Pancreas (tissue), 10 donors: ENCODE data around the gene MTMR4. TPM values are rescaled to one million over a fixed set of nuclear protein-coding genes. Genes with fewer than 3 reads are reported as not detected.

Source experiments
- ATAC-seq, 4 donors: fragments of 200-7000 bp; cut with Tn5 transposase; one replicate each; pipeline versions ENCODE4 v1.8.0 to v1.9.1; 2020; ENCODE audit warnings: mild to moderate bottlenecking in 4 of 4, moderate library complexity in 4 of 4
- DNase-seq, 6 donors: peaks; one replicate each; pipeline ENCODE4 v3.0.0-alpha.2; 2020
- FAIRE-seq: peaks from 2 replicates; lab custom pipeline; 2012; peaks lifted over from hg19 to GRCh38; lab: Jason Lieb, UNC
- H3K27ac ChIP-seq, 4 donors: fragments of 200-600 bp; sonication (generic); 1 replicate in 3 of 4; 2 replicates in 1 of 4; pipeline versions ENCODE4 v1.5.0 to v1.8.0; 2020
- H3K27me3 ChIP-seq, 4 donors: fragments of 200-600 bp; one replicate each; pipeline ENCODE4 v1.8.0; 2021
- H3K36me3 ChIP-seq, 3 donors: fragments of 200-600 bp; sonication (generic) in 1 of 3; one replicate each; pipeline versions ENCODE4 v1.5.0 to v1.8.0; 2020 to 2021
- H3K4me1 ChIP-seq, 3 donors: fragments of 200-600 bp; one replicate each; pipeline ENCODE4 v1.8.0; 2021
- H3K4me3 ChIP-seq, 4 donors: fragments of 200-600 bp; sonication (generic) in 2 of 4; one replicate each; pipeline versions ENCODE4 v1.5.0 to v1.8.0; 2020 to 2021
- H3K9me3 ChIP-seq, 4 donors: fragments of 200-600 bp; one replicate each; pipeline ENCODE4 v1.8.0; 2021
- CTCF ChIP-seq, 4 donors: fragments of 200-600 bp; sonication (generic) in 3 of 4; IDR thresholded peaks; one replicate each; pipeline versions ENCODE4 v1.5.0 to v1.8.0; 2021; ENCODE audit warnings: antibody characterized with exemption in 4 of 4
- WGBS, 2 donors: extraction: QIAGEN DNeasy Blood & Tissue Kit; methylation state at CpG; one replicate each; pipeline ENCODE4 v1.1.7; 2013; 5-methylcytosine and 5-hydroxymethylcytosine counted together
- intact Hi-C, 3 donors: fragments of 100-400 bp; cut with DNase I; formaldehyde crosslinking; loops; one replicate each; pipeline versions ENCODE4 v1.11.1 to v1.14.2; 2022
- polyA plus RNA-seq, 2 donors: library from polyadenylated mRNA; stranded (reverse); fragments of 200-250 nt; gene quantifications; one replicate each; pipeline ENCODE4 v1.2.3, GENCODE V29; 2013
- total RNA-seq, 6 donors: library from RNA; stranded (reverse); fragmentation: NEBNext Ultra II Directional in 4 of 6; extraction: Animal tissue kit (Norgen Biotek cat#: 25700) in 4 of 6; gene quantifications; one replicate each; pipeline versions ENCODE4 v1.2.1 to v1.2.4, GENCODE V29; 2021 to 2023
- donor health status: healthy with polysubstance abuse.
- donor health status: DM: no; HTN: no; CAD: no; lungs with moderate emphysema.
- donor health status: DM: no; HTN: no; CAD: no.
- donor health status: control.
- donor health status: control.
- donor health status: Bipolar disorder and iron deficiency.
- donor health status: DM: yes; HTN: yes; CAD: no.
- donor health status: DM: no; HTN: no; CAD: no.
- donor health status: DM: no; HTN: no; CAD: no.
- donor health status: DM: yes; HTN: yes; CAD: no.

MTMR4 gene
- total and polyA plus RNA-seq, 8 donors: 8.1 to 19.9 (median 14.5) TPM

DNA sequence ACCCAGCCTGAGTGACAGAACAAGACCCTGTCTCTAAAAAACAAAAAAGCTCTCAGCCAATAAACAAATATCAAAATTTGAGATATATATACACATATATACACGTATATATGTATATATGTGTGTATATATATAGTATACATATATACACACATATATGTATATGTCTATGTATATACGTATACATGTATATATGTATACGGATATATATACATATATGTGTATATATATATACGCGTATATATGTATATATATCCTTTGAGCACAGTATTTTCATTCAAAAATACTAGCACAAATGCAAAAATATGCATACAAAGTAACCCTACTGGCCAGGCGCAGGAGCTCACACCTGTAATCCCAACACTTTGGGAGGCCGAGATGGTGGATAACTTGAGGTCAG, 13.0 kb downstream of the MTMR4 start:
- intact Hi-C loops: no loop called here
- Histone ChIP-seq H3K27ac (no peak overlapping the region), H3K4me1 (no peaks in the 10 kb centered on the region), H3K36me3 (peaks cover 3 to 52% (median 14%) of the 10 kb centered on the region in 3 donors), H3K27me3 (no peaks in the 10 kb centered on the region), H3K9me3 (no peaks in the 10 kb centered on the region), H3K4me3 (no peak overlapping the region)
- ATAC-seq (no peak), FAIRE-seq (no peak), DNase-seq (no peak)
- 92 to 96% methylated on average over 7 of the region's 7 CpGs for WGBS, 2 donors
- TF ChIP-seq CTCF (IDR thresholded peaks at IDR 0.05): no peak

DNA sequence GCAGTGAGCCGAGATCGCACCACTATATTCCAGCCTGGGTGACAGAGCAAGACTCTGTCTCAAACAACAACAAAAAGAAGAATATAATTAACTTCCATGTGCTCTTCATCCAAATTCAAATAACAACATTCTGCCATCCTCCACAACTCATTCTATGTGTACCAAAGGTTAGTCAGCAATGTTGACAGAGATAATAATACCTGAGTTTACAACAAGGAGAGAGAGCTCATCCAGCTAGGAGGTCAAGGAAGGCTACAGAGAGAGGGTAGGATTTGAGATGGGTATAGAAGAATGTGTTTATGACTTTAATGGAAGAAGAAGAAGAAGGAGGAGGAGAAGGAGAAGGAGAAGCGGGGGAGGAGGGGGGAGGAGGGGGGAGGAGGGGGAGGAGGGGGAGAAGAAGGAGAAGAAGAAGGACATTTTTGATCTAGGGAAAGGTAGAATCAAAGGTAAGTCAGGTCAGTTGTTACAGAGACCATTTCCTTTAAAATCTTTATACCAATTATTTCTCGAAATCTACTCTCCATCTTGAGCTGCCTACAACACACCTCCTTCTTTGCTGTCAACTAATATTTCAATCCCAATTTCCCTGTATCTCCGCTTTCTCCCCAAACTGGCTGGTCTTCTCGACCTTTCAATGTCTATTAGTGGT, 16.1 kb downstream of the MTMR4 start:
- Histone ChIP-seq H3K9me3 (no peaks in the 10 kb centered on the region), H3K27ac (no peak overlapping the region), H3K4me3 (no peak overlapping the region), H3K27me3 (no peaks in the 10 kb centered on the region), H3K36me3 (peaks cover 0 to 54% (median 22%) of the 10 kb centered on the region in 3 donors), H3K4me1 (no peaks in the 10 kb centered on the region)
- no peak for FAIRE-seq
- DNase-seq: no peak
- intact Hi-C loops: no loop called here
- no peak for ATAC-seq
- TF ChIP-seq CTCF (IDR thresholded peaks at IDR 0.05): no peak
- 94 to 98% methylated on average over 5 of the region's 6 CpGs for WGBS, 2 donors

GRCh38 chr17:58493506-58493905, 20.9 kb downstream of the MTMR4 start:
- Histone ChIP-seq H3K4me3 (no peak overlapping the region), H3K36me3 (peaks cover 0 to 65% (median 33%) of the 10 kb centered on the region in 3 donors), H3K4me1 (no peaks in the 10 kb centered on the region), H3K27ac (no peak overlapping the region), H3K27me3 (no peaks in the 10 kb centered on the region), H3K9me3 (no peaks in the 10 kb centered on the region)
- intact Hi-C loops: no loop called here
- 89 to 97% methylated on average over 4 of the region's 4 CpGs for WGBS, 2 donors
- TF ChIP-seq CTCF (IDR thresholded peaks at IDR 0.05): no peak
- FAIRE-seq (no peak), DNase-seq (no peak), ATAC-seq (no peak)

- intact Hi-C loops: no loop called here
- no peak for DNase-seq
- Histone ChIP-seq H3K27ac (no peak overlapping the region), H3K4me3 (no peak overlapping the region), H3K27me3 (no peaks in the 10 kb centered on the region), H3K9me3 (no peaks in the 10 kb centered on the region), H3K4me1 (no peaks in the 10 kb centered on the region), H3K36me3 (peaks cover 0 to 57% (median 33%) of the 10 kb centered on the region in 3 donors)
- 90 to 91% methylated on average over 11 of the region's 11 CpGs for WGBS, 2 donors
- no peak for ATAC-seq
- FAIRE-seq: no peak
- no peak for TF ChIP-seq CTCF (IDR thresholded peaks at IDR 0.05)
Observed at GRCh38 chr17:58492238-58493121, 22.0 kb downstream of the MTMR4 start.
